Measurements from ENCODE around the gene BTBD9.

The BTBD9 gene

GRCh38 chr6:38239719-38240451 lies 399.8 kb downstream of the BTBD9 start:
- Mint-ChIP-seq H3K27me3 (ENCODE audit: low read depth) (peaks cover 3% of the 10 kb centered on the region), H3K9me3 (no peaks in the 10 kb centered on the region), H3K4me3 (no peak overlapping the region), H3K4me1 (ENCODE audit: low read depth) (peaks cover 2% of the 10 kb centered on the region), H3K36me3 (ENCODE audit: low read depth) (no peaks in the 10 kb centered on the region), H3K27ac (no peak overlapping the region)

GRCh38 chr6:38236631-38237030 lies 403.1 kb downstream of the BTBD9 start:
- no peaks in the 10 kb centered on the region for H3K36me3 Mint-ChIP-seq (ENCODE audit: low read depth)
- H3K27ac Mint-ChIP-seq = no peak overlapping the region
- no peaks in the 10 kb centered on the region for H3K9me3 Mint-ChIP-seq
- H3K4me3 Mint-ChIP-seq = no peak overlapping the region
- H3K27me3 Mint-ChIP-seq (ENCODE audit: low read depth) = peaks cover 3% of the 10 kb centered on the region
- peaks cover 2% of the 10 kb centered on the region for H3K4me1 Mint-ChIP-seq (ENCODE audit: low read depth)

- Mint-ChIP-seq H3K9me3 (no peaks in the 10 kb centered on the region), H3K27ac (no peak overlapping the region), H3K4me1 (ENCODE audit: low read depth) (peaks cover 2% of the 10 kb centered on the region), H3K27me3 (ENCODE audit: low read depth) (peaks cover 3% of the 10 kb centered on the region), H3K36me3 (ENCODE audit: low read depth) (no peaks in the 10 kb centered on the region), H3K4me3 (no peak overlapping the region)
These were observed 404.6 kb downstream of the BTBD9 start for GRCh38 chr6:38234934-38235682.

GRCh38 chr6:38234141-38234540 lies 405.6 kb downstream of the BTBD9 start:
- Mint-ChIP-seq H3K4me3 (no peak overlapping the region), H3K36me3 (ENCODE audit: low read depth) (no peaks in the 10 kb centered on the region), H3K4me1 (ENCODE audit: low read depth) (no peaks in the 10 kb centered on the region), H3K27me3 (ENCODE audit: low read depth) (peaks cover 3% of the 10 kb centered on the region), H3K27ac (no peak overlapping the region), H3K9me3 (no peaks in the 10 kb centered on the region)

- Mint-ChIP-seq H3K36me3 (ENCODE audit: low read depth) (no peaks in the 10 kb centered on the region), H3K4me1 (ENCODE audit: low read depth) (no peaks in the 10 kb centered on the region), H3K27ac (no peak overlapping the region), H3K4me3 (no peak overlapping the region), H3K9me3 (no peaks in the 10 kb centered on the region), H3K27me3 (ENCODE audit: low read depth) (peaks cover 3% of the 10 kb centered on the region)
These were observed 406.5 kb downstream of the BTBD9 start for GRCh38 chr6:38233161-38233791.

- Mint-ChIP-seq H3K4me1 (ENCODE audit: low read depth) (no peaks in the 10 kb centered on the region), H3K36me3 (ENCODE audit: low read depth) (no peaks in the 10 kb centered on the region), H3K4me3 (no peak overlapping the region), H3K9me3 (no peaks in the 10 kb centered on the region), H3K27me3 (ENCODE audit: low read depth) (no peaks in the 10 kb centered on the region), H3K27ac (no peak overlapping the region)
These were observed 414.0 kb downstream of the BTBD9 start for GRCh38 chr6:38225766-38226165.

GRCh38 chr6:38221251-38221650 lies 418.5 kb downstream of the BTBD9 start:
- Mint-ChIP-seq H3K27me3 (ENCODE audit: low read depth) (no peaks in the 10 kb centered on the region), H3K36me3 (ENCODE audit: low read depth) (no peaks in the 10 kb centered on the region)

GRCh38 chr6:38220069-38220723 lies 419.5 kb downstream of the BTBD9 start:
- no peaks in the 10 kb centered on the region for H3K36me3 Mint-ChIP-seq (ENCODE audit: low read depth)
- no peaks in the 10 kb centered on the region for H3K27me3 Mint-ChIP-seq (ENCODE audit: low read depth)
- no peak overlapping the region for H3K4me3 Mint-ChIP-seq
- H3K4me1 Mint-ChIP-seq (ENCODE audit: low read depth) = no peaks in the 10 kb centered on the region
- no peak overlapping the region for H3K27ac Mint-ChIP-seq
- no peaks in the 10 kb centered on the region for H3K9me3 Mint-ChIP-seq

More at GRCh38 chr6:38221251-38221650, 418.5 kb downstream of the BTBD9 start:
- Mint-ChIP-seq H3K9me3 (no peaks in the 10 kb centered on the region), H3K4me3 (no peak overlapping the region), H3K4me1 (ENCODE audit: low read depth) (no peaks in the 10 kb centered on the region), H3K27ac (no peak overlapping the region)

- H3K4me3 Mint-ChIP-seq = no peak overlapping the region
- H3K9me3 Mint-ChIP-seq = no peaks in the 10 kb centered on the region
- H3K27me3 Mint-ChIP-seq (ENCODE audit: low read depth) = no peaks in the 10 kb centered on the region
- H3K27ac Mint-ChIP-seq = no peak overlapping the region
- H3K4me1 Mint-ChIP-seq (ENCODE audit: low read depth) = no peaks in the 10 kb centered on the region
- no peaks in the 10 kb centered on the region for H3K36me3 Mint-ChIP-seq (ENCODE audit: low read depth)
These were observed 421.5 kb downstream of the BTBD9 start for GRCh38 chr6:38218235-38218634.

- Mint-ChIP-seq H3K27me3 (ENCODE audit: low read depth) (no peaks in the 10 kb centered on the region), H3K27ac (no peak overlapping the region), H3K4me3 (no peak overlapping the region), H3K9me3 (no peaks in the 10 kb centered on the region), H3K36me3 (ENCODE audit: low read depth) (no peaks in the 10 kb centered on the region), H3K4me1 (ENCODE audit: low read depth) (no peaks in the 10 kb centered on the region)
These were observed 423.3 kb downstream of the BTBD9 start for GRCh38 chr6:38216451-38216850.

- Mint-ChIP-seq H3K9me3 (no peaks in the 10 kb centered on the region), H3K4me1 (ENCODE audit: low read depth) (no peaks in the 10 kb centered on the region), H3K27me3 (ENCODE audit: low read depth) (no peaks in the 10 kb centered on the region), H3K4me3 (no peak overlapping the region), H3K27ac (no peak overlapping the region), H3K36me3 (ENCODE audit: low read depth) (no peaks in the 10 kb centered on the region)
These were observed 423.9 kb downstream of the BTBD9 start for GRCh38 chr6:38215651-38216311.

GRCh38 chr6:38215225-38215624 lies 424.5 kb downstream of the BTBD9 start:
- Mint-ChIP-seq H3K4me1 (ENCODE audit: low read depth) (no peaks in the 10 kb centered on the region), H3K36me3 (ENCODE audit: low read depth) (no peaks in the 10 kb centered on the region), H3K9me3 (no peaks in the 10 kb centered on the region), H3K27ac (no peak overlapping the region), H3K27me3 (ENCODE audit: low read depth) (no peaks in the 10 kb centered on the region), H3K4me3 (no peak overlapping the region)

- no peaks in the 10 kb centered on the region for H3K27me3 Mint-ChIP-seq (ENCODE audit: low read depth)
- no peaks in the 10 kb centered on the region for H3K9me3 Mint-ChIP-seq
- no peaks in the 10 kb centered on the region for H3K36me3 Mint-ChIP-seq (ENCODE audit: low read depth)
- H3K4me1 Mint-ChIP-seq (ENCODE audit: low read depth) = peaks cover under 1% of the 10 kb centered on the region
- no peak overlapping the region for H3K27ac Mint-ChIP-seq
- no peak overlapping the region for H3K4me3 Mint-ChIP-seq
These were observed 425.6 kb downstream of the BTBD9 start for GRCh38 chr6:38214159-38214558.

GRCh38 chr6:38213251-38213658 lies 426.5 kb downstream of the BTBD9 start:
- Mint-ChIP-seq H3K27me3 (ENCODE audit: low read depth) (no peaks in the 10 kb centered on the region), H3K4me1 (ENCODE audit: low read depth) (peaks cover 3% of the 10 kb centered on the region), H3K36me3 (ENCODE audit: low read depth) (no peaks in the 10 kb centered on the region)

More at GRCh38 chr6:38213251-38213658, 426.5 kb downstream of the BTBD9 start:
- H3K27ac Mint-ChIP-seq = no peak overlapping the region
- H3K9me3 Mint-ChIP-seq = no peaks in the 10 kb centered on the region
- H3K4me3 Mint-ChIP-seq = no peak overlapping the region

All from T-helper 1 cell treated with Interleukin-12 subunit alpha and Interleukin-12 subunit beta and Interleukin-4 antibody, amounts not matched to agents 30 μg/mL and 1 μg/mL, for 36 hours (primary cell).